ENCODE data around the gene NCAPG. TPM values are rescaled to one million over a fixed set of nuclear protein-coding genes. Genes with fewer than 3 reads are reported as not detected.
"Not testable (repeated sequence)": the region's sequence is repeated elsewhere in the genome, so short reads cannot be mapped to it uniquely, and the experiment has no call there.

Gene NCAPG
- total RNA-seq, 1 experiment from 2014 or later: 98.5 TPM

- DNase-seq (ENCODE audit: low spot score): peak; percentile 20
Measured at GRCh38 chr4:17787315-17787714, 23.5 kb upstream of the NCAPG start.

- DNase-seq (ENCODE audit: low spot score): no peak
Measured at GRCh38 chr4:17788956-17789355, 21.8 kb upstream of the NCAPG start.

- DNase-seq (ENCODE audit: low spot score): no peak
Measured at GRCh38 chr4:17794730-17795129, 16.0 kb upstream of the NCAPG start.

- DNase-seq (ENCODE audit: low spot score): no peak
Measured at GRCh38 chr4:17797808-17798207, 13.0 kb upstream of the NCAPG start.

GRCh38 chr4:17805580-17806155 is 5.1 kb upstream of the NCAPG start:
- no peak for DNase-seq (ENCODE audit: low spot score)

GRCh38 chr4:17807446-17807845 is 3.3 kb upstream of the NCAPG start:
- DNase-seq (ENCODE audit: low spot score): no peak

- no peak for DNase-seq (ENCODE audit: low spot score)
Measured at GRCh38 chr4:17809667-17810066, 1.1 kb upstream of the NCAPG start.

GRCh38 chr4:17811078-17811603 is 362 bp downstream of the NCAPG start:
- no peak for DNase-seq (ENCODE audit: low spot score)

- no peak for DNase-seq (ENCODE audit: low spot score)
Measured at GRCh38 chr4:17812125-17812524, 1.3 kb downstream of the NCAPG start.

GRCh38 chr4:17812801-17813200 is 2.0 kb downstream of the NCAPG start:
- DNase-seq (ENCODE audit: low spot score): no peak

- peak; percentile 38 for DNase-seq (ENCODE audit: low spot score)
Measured at GRCh38 chr4:17814140-17814539, 3.4 kb downstream of the NCAPG start.

- DNase-seq (ENCODE audit: low spot score): no peak
Measured at GRCh38 chr4:17816142-17816541, 5.4 kb downstream of the NCAPG start.

- DNase-seq (ENCODE audit: low spot score): peak; percentile 64
Measured at GRCh38 chr4:17817027-17817426, 6.2 kb downstream of the NCAPG start.

- no peak for DNase-seq (ENCODE audit: low spot score)
Measured at GRCh38 chr4:17823871-17824669, 13.3 kb downstream of the NCAPG start.

GRCh38 chr4:17846266-17846665 is 35.5 kb downstream of the NCAPG start:
- no peak for DNase-seq (ENCODE audit: low spot score)

GRCh38 chr4:17850295-17850694 is 39.5 kb downstream of the NCAPG start:
- DNase-seq (ENCODE audit: low spot score): not testable (repeated sequence)

GRCh38 chr4:17851959-17852358 is 41.2 kb downstream of the NCAPG start:
- DNase-seq (ENCODE audit: low spot score): no peak

- DNase-seq (ENCODE audit: low spot score): no peak
Measured at GRCh38 chr4:17854036-17854435, 43.3 kb downstream of the NCAPG start.

- DNase-seq (ENCODE audit: low spot score): no peak
Measured at GRCh38 chr4:17859793-17860406, 49.1 kb downstream of the NCAPG start.

GRCh38 chr4:17861906-17862305 is 51.1 kb downstream of the NCAPG start:
- DNase-seq (ENCODE audit: low spot score): not testable (repeated sequence)

GRCh38 chr4:17865866-17866363 is 55.1 kb downstream of the NCAPG start:
- DNase-seq (ENCODE audit: low spot score): no peak

- DNase-seq (ENCODE audit: low spot score): no peak
Measured at GRCh38 chr4:17866810-17867209, 56.0 kb downstream of the NCAPG start.

GRCh38 chr4:17867276-17867675 is 56.5 kb downstream of the NCAPG start:
- DNase-seq (ENCODE audit: low spot score): no peak

All from A172 (cell line).